ENCODE measurements around the gene BLCAP.
"Not testable (repeated sequence)": the region's sequence is repeated elsewhere in the genome, so short reads cannot be mapped to it uniquely, and the experiment has no call there.

BLCAP gene

GRCh38 chr20:37564016-37564387 is 36.3 kb upstream of the BLCAP start:
- TF ChIP-seq CTCF (IDR thresholded peaks at IDR 0.05; ENCODE audit: extremely low read depth, missing control alignments), result no peak
- DNase-seq (ENCODE audit: low spot score), result no peak

GRCh38 chr20:37562695-37563480 is 35.2 kb upstream of the BLCAP start:
- DNase-seq (ENCODE audit: low spot score), result no peak
- TF ChIP-seq CTCF (IDR thresholded peaks at IDR 0.05; ENCODE audit: extremely low read depth, missing control alignments), result no peak

DNA sequence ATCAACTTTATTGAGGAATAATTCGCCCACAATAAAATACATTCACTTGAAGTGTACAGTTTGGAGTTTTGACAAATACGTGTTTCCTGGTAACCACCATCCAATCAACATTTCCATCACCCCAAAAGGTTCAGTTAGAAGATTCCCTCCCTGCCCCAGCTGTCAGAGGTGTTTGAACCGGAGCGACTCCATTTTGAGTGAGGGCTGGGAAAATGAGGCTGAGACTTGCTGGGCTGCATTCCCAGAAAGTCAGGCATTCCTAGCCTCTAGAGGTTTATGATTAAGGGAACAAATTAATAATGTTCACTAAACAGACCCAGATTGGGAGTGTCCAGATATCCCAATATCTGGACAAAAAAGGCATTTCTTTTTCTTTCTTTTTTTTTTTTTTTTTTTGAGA is 33.0 kb upstream of the BLCAP start:
- DNase-seq (ENCODE audit: low spot score), result no peak
- TF ChIP-seq CTCF (IDR thresholded peaks at IDR 0.05; ENCODE audit: extremely low read depth, missing control alignments), result no peak

- DNase-seq (ENCODE audit: low spot score), result no peak
- no peak for TF ChIP-seq CTCF (IDR thresholded peaks at IDR 0.05; ENCODE audit: extremely low read depth, missing control alignments)
Measured at GRCh38 chr20:37559312-37560027, 31.8 kb upstream of the BLCAP start.

GRCh38 chr20:37558779-37559178 is 31.1 kb upstream of the BLCAP start:
- TF ChIP-seq CTCF (IDR thresholded peaks at IDR 0.05; ENCODE audit: extremely low read depth, missing control alignments), result no peak
- DNase-seq (ENCODE audit: low spot score), result no peak

DNA sequence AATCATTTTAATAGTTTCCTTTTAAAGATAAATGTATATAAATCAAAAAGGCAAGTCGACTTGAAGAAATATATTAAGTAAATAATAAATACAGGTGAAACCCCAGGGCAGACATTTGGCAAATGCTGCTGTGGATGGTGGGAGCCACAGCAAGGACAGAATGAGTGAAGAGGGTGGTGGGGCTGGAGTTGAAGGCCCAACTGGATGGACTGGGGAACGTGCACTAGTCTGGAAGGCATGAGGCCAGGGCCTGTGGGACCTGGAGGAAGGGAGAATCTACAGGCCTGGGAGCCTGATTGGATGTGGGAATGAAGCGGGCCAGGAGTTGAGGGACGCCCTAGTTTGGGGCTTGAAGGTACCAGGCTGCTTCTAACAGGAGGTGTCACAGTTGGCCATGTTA is 30.6 kb upstream of the BLCAP start:
- TF ChIP-seq CTCF (IDR thresholded peaks at IDR 0.05; ENCODE audit: extremely low read depth, missing control alignments), result no peak

DNA sequence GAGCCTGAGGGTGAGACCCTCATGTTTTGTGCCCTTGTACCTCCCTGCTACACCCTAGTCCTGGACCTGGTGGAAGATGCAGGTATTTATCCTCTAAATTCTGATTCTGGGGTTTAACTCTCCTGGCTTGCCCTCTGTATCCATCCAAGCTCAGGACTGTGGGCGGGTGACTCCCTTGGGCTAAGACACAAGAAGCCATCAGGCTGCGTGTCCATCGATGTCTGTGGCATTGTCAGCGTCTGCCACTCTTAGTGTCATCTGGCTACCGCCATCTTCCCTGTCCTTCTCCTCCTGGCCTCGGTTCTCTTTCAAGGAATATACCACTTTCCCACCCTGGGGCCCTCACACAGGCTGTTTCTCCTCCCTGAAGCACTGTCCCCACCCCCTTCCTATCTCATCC is 28.9 kb upstream of the BLCAP start:
- DNase-seq (ENCODE audit: low spot score), result no peak
- TF ChIP-seq CTCF (IDR thresholded peaks at IDR 0.05; ENCODE audit: extremely low read depth, missing control alignments), result no peak

More for the DNA sequence above, 30.6 kb upstream of the BLCAP start:
- DNase-seq (ENCODE audit: low spot score), result no peak

DNA sequence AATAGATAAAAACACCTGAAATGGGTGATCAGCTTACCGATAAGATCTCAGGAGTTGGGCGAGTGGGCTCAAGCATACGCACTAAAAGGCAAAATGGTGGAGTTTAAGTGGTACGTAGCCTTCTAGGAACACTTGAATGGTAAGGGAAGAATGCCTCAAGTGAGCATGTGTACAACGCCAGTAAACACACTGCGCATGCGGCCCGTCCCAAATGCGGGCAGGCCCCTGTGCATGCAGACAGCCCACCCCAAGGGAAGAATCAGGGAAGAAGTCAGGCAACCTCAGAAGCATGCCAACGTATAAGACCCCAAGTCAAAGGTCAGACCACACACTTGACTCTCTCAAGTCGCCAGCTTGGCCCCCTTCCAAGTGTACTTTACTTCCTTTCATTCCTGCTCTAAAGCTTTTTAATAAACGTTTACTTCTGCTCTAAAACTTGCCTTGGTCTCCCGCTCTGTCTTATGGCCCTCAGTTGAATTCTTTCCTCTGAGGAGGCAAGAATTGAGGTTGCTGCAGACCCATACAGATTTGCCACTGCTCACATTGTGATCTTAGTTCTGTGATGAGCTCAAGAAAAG is 27.1 kb upstream of the BLCAP start:
- DNase-seq (ENCODE audit: low spot score), result not testable (repeated sequence)

All from GM20000 (cell line).